GM21825 (cell line): ENCODE measurements around the gene MAGED1.

Experiments
- ATAC-seq: cut with Tn5 transposase; IDR thresholded peaks from one replicate; pipeline ENCODE4 v1.9.1; 2021; ENCODE audit warnings: mild to moderate bottlenecking, moderate library complexity; ENCODE audit not compliant: unreplicated experiment

MAGED1 gene, protein sequence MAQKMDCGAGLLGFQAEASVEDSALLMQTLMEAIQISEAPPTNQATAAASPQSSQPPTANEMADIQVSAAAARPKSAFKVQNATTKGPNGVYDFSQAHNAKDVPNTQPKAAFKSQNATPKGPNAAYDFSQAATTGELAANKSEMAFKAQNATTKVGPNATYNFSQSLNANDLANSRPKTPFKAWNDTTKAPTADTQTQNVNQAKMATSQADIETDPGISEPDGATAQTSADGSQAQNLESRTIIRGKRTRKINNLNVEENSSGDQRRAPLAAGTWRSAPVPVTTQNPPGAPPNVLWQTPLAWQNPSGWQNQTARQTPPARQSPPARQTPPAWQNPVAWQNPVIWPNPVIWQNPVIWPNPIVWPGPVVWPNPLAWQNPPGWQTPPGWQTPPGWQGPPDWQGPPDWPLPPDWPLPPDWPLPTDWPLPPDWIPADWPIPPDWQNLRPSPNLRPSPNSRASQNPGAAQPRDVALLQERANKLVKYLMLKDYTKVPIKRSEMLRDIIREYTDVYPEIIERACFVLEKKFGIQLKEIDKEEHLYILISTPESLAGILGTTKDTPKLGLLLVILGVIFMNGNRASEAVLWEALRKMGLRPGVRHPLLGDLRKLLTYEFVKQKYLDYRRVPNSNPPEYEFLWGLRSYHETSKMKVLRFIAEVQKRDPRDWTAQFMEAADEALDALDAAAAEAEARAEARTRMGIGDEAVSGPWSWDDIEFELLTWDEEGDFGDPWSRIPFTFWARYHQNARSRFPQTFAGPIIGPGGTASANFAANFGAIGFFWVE

GRCh38 chrX:51892921-51893745 lies at the start of gene MAGED1:
TSS of gene MAGED1 (plus strand) at chrX:51893623. CDS start at chrX:51894305, 682 bp downstream.
- ATAC-seq, result peak; percentile 66

DNA sequence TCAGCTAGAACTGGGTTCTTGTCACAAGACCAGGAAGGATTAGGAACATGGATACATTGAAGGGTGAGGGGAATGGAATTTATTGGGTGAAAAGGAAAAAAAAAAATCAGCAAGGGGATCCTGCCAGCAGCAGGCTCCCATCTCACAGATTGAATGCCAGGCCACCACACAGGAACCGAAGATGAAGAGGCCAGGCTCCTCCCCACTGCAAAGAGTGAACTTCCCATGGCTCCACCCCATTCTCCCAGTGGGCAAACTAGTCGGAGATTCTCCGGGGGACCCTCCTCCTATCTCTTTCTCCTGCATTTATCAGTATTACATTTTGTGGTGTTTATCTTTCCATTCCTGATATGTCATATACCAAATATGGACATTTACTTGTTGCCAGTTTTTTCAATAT lies 46.0 kb upstream of the MAGED1 start:
- ATAC-seq, result no peak

DNA sequence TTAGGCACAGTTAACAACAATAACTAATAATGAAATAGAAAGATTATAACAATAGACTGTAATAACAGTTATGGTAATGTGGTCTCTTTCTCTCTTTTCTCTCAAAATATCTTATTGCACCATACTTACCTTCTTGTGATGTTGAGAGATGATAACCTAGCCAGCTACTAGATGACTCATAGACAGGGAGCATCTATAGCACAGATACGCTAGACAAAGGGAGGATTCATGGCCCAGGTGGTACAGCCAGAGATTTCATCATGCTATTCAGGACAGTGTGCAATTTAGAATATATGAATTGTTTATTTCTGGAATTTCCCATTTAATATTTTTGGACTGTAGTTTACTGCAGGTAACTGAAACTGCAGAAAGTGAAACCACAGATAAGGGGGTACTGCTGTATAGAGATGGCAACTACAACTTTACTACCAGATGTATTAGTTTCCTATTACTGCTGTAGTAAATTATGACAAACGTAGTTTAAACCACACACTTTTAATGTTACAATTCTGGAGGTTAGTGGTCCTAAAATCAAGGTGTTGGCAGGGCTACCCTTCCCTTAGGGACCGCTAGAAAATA lies 41.8 kb upstream of the MAGED1 start:
- no peak for ATAC-seq

DNA sequence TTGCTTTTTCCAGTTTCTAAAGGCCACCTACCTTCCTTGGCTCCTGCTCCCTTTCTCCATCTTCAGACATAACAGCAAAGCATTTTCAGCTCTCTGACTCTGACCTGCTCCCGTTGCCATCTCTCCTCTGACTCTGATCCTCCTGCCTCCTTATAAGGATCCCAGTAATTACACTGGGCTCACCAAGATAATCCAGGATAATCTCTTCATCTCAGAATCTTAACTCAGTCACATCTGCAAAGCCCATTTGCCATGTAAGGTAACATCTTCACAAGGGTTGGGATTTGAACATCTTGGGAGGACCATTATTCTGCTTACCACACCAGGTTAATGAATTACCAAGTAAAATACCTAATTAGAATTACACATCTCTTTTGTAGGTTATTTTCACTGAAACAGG lies 41.3 kb upstream of the MAGED1 start:
- no peak for ATAC-seq

DNA sequence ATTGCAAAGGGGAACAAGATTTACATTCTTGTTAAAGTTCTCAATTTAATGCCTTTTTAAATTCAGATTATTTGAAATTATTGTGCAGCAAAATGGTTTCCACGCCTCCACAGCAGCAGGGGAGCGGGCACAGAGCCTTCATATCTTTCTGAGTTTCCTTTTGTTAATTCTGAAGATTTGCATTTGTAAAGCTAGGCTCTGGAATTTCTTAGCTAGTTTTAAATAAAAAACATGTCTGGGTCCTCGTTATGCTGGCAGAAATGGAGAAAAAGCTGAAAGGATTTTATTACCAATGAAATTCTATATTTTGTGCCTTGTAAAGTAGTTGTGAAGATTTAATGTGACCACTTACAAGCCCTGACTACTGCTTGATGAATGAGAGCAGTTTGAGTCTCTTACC lies 40.8 kb upstream of the MAGED1 start:
- ATAC-seq, result no peak

DNA sequence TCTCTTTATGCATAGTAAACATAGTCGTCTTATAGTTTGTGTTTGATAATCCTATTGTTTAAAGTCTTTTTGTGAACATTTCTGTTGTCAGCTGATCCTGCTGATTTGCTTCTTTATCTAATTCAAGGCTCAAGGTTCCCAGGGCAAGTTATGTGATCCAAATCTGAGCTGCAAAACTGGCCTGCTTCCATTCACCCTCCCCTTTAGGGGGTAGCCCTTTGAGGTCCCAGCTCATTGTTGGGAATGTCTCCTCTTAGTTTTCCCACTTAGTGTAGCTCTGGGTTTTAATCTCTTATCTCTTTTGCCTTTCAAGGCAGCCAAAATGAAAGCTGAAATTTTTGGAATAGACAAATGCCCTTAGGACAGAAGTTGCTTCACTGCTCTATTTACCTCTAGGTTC lies 40.2 kb upstream of the MAGED1 start:
- no peak for ATAC-seq

GRCh38 chrX:51855698-51856097 lies 37.7 kb upstream of the MAGED1 start:
- no peak for ATAC-seq

DNA sequence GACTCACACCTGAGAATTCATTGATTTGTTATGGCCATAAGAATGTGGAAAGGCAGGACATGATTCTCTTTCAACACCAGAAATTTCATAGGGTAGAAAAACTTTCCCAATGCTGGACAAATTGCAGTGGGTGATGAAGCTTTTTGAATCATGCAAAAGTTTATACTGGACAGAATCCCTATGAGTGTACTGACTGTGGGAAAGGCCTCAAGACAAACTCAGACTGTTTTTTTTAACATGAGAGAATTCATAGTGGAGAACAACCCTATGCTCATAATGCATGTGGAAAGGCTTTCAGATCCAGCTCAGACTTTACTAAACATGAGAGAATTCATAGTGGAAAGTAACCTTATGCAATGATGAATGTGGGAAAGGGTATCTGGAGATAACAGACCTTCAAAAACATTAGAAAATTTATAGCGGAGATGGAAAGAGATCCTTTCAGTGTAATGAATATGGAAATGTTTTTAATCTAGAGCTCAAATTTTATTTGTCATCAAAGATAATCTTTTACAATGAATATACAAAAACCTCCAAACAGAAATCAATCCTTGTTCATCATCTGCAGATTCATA lies 36.2 kb upstream of the MAGED1 start:
- ATAC-seq, result no peak

- ATAC-seq, result no peak
Observed at GRCh38 chrX:51860679-51861078, 32.7 kb upstream of the MAGED1 start.

GRCh38 chrX:51862920-51863319 lies 30.5 kb upstream of the MAGED1 start:
- ATAC-seq, result peak; percentile 58

- ATAC-seq, result no peak
Observed at GRCh38 chrX:51866210-51866609, 27.2 kb upstream of the MAGED1 start.

DNA sequence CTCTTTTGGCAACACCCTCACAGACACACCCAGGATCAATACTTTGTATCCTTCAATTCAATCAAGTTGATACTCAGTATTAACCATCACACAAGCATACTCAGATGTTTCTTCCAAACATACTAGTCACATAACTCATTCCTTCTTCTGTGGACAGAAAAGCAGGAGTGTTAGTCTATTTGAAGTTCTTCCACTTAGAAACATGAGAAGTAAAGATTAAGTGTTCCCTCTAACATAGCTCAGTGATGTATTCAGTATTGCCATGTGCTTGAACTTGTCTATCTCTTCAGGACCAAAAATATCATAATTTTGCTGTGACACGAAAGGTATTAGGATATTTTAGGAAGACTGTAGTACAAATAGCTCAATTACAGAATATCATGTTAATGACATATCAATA lies 25.8 kb upstream of the MAGED1 start:
- no peak for ATAC-seq

- ATAC-seq, result no peak
Observed at GRCh38 chrX:51870354-51870753, 23.1 kb upstream of the MAGED1 start.

GRCh38 chrX:51874123-51874522 lies 19.3 kb upstream of the MAGED1 start:
- ATAC-seq, result no peak

DNA sequence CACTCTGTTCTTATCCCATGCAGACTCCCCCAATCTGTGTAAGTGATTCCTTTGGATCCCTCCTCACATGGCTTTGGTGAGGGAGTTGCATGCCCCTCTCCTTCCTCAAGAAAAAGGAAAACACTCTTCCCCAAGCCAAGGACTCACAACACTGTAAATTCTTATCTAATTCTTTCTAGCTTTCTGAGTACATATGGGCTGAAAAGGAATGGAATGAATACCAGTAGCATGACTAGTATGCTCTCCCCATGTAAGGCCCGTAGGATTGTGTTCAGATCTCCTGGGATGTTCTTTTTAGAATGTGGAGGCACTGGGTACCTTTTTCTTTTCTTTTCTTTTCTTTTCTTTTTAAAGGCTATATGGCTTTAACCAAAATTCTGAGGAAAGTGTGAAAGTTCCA lies 17.0 kb upstream of the MAGED1 start:
- no peak for ATAC-seq

DNA sequence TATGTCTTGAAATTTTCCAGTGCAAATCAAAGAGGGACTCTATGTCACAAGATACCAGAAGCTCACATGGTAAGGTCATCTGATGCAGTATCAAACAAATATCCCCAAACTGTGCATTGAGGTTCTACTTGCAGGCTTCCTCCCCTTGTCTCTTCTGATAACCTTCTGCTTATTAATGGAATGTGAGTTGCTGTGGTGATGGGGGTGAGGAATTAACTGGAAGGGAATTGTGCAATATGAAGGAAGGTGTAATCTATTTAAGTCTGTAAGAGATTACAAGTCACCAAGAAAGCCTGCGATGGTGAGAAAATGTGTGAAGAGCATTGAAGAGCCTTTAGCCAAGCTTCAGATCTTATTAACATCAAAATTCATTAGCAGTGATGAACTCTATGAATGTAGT lies 15.4 kb upstream of the MAGED1 start:
- no peak for ATAC-seq

GRCh38 chrX:51889851-51890250 lies 3.6 kb upstream of the MAGED1 start:
- no peak for ATAC-seq

- no peak for ATAC-seq
Observed at GRCh38 chrX:51891245-51891644, 2.2 kb upstream of the MAGED1 start.

DNA sequence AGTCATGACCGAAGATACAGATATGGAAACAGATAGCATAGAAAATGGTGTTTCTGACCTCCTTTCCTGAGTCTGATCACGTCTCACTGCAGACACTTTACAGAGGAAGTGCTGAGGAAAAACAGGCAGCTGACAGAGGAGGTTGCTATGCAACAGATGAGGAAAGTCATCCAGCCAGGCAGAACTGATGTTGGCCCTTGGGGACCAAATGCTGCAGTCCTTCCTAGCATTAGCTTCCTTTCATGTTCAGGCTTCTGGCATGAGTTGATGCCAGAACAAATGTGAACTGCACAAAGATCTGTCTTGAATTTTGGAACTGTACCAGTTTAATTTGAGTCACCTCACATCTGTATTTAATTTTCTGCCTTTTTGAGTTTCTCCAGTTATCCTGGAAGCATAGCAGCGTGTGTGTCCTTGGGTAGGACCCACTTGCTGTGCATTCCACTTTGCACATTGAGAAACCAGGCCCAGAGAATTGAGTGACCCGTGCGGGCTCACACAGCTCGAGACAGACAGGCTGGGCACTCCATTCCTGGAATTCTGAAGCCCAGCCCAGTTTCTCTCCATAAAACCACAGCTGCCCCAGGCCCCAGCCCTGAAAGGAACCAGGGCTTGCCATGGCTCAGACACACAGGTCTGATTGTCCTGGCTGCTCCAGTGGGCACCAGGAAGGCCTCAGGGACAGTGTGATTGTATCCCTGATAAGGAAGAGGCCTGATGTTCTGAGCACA lies 1.4 kb upstream of the MAGED1 start:
- ATAC-seq, result no peak
